ENCODE data around the gene MAP3K5.

- TF ChIP-seq POLR2A (IDR thresholded peaks at IDR 0.05), result no peak
- no peak for TF ChIP-seq CTCF (IDR thresholded peaks at IDR 0.05)
- no peak for TF ChIP-seq POLR2AphosphoS5 (IDR thresholded peaks at IDR 0.05)
These were observed 27.7 kb downstream of the MAP3K5 start for GRCh38 chr6:136764517-136764993.

Data from gastroesophageal sphincter (tissue), 3 donors.